ENCODE measurements around the gene PDP2.

PDP2 gene

DNA sequence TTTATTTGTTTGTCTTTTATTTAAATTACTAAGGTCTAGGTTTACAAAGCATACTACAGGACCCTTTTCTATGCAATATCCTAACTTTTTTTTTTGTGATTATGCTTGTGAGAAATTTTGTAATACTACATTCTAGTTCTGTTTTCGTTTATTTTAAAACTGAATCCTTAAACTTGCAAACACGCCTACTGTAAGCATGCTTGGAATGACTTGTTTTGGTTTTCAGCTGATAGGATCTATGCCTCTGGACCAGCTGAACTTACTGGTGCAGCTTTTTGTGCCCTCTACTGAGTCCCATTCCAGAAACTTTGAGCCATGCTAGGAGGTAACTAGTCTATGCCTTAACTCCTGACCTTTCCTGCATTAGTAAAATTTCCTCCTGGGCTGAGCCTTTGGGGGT lies 6.0 kb downstream of the PDP2 start:
- no peak overlapping the region for H3K9ac ChIP-seq
- peaks cover 3% of the 10 kb centered on the region for H3K79me2 ChIP-seq
- peaks cover 13% of the 10 kb centered on the region for H3K4me1 ChIP-seq
- H2AFZ ChIP-seq = no peak overlapping the region
- peak overlapping the region; percentile 1 for H3K4me3 ChIP-seq (ENCODE audit: low read depth, low read length)
- H3K27me3 ChIP-seq (ENCODE audit: control insufficient read depth, insufficient read depth, low read length) = no peaks in the 10 kb centered on the region
- H3K4me2 ChIP-seq (ENCODE audit: low read length) = peak overlapping the region; percentile 35
- H3K27ac ChIP-seq = peak overlapping the region; percentile 63
- H3K36me3 ChIP-seq (ENCODE audit: control insufficient read depth, insufficient read depth, low read length) = no peaks in the 10 kb centered on the region
- no peak for TF ChIP-seq CTCF (IDR thresholded peaks at IDR 0.05)
- H3K9me3 ChIP-seq (ENCODE audit: control insufficient read depth, low read length) = no peaks in the 10 kb centered on the region

DNA sequence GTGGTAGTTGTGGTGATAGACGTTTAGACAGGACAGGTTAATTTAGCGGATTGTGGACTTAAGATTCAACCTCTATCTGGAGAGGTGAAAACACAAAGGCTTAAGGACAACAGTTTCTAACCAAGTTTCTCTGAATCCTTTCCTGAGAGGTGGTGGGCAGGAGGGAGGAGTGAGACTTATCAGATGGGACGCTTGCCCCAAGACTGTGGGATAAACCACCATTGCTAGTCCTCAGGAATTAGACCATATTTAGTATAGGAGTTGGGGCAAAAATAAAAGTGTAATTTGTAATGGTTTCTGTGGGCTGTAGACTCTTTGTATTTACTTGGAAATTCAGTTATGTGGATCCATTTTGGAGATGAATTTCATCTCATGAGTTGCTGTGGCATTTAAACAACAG lies 6.6 kb downstream of the PDP2 start:
- no peaks in the 10 kb centered on the region for H3K9me3 ChIP-seq (ENCODE audit: control insufficient read depth, low read length)
- peaks cover 13% of the 10 kb centered on the region for H3K4me1 ChIP-seq
- peak overlapping the region; percentile 35 for H3K4me2 ChIP-seq (ENCODE audit: low read length)
- H3K4me3 ChIP-seq (ENCODE audit: low read depth, low read length) = peak overlapping the region; percentile 1
- no peaks in the 10 kb centered on the region for H3K27me3 ChIP-seq (ENCODE audit: control insufficient read depth, insufficient read depth, low read length)
- no peak overlapping the region for H2AFZ ChIP-seq
- no peak for TF ChIP-seq CTCF (IDR thresholded peaks at IDR 0.05)
- no peaks in the 10 kb centered on the region for H3K36me3 ChIP-seq (ENCODE audit: control insufficient read depth, insufficient read depth, low read length)
- H3K27ac ChIP-seq = peak overlapping the region; percentile 63
- peaks cover 3% of the 10 kb centered on the region for H3K79me2 ChIP-seq
- H3K9ac ChIP-seq = no peak overlapping the region

GRCh38 chr16:66888647-66889615 lies 8.6 kb downstream of the PDP2 start:
- H3K9ac ChIP-seq = no peak overlapping the region

GRCh38 chr16:66889622-66890021 lies 9.3 kb downstream of the PDP2 start:
- H3K9me3 ChIP-seq (ENCODE audit: control insufficient read depth, low read length) = no peaks in the 10 kb centered on the region
- no peaks in the 10 kb centered on the region for H3K36me3 ChIP-seq (ENCODE audit: control insufficient read depth, insufficient read depth, low read length)
- H3K9ac ChIP-seq = no peak overlapping the region
- H3K4me1 ChIP-seq = peaks cover 13% of the 10 kb centered on the region
- H3K27ac ChIP-seq = no peak overlapping the region
- no peak for TF ChIP-seq CTCF (IDR thresholded peaks at IDR 0.05)
- H3K4me3 ChIP-seq (ENCODE audit: low read depth, low read length) = no peak overlapping the region
- no peak overlapping the region for H3K4me2 ChIP-seq (ENCODE audit: low read length)
- peaks cover 6% of the 10 kb centered on the region for H3K79me2 ChIP-seq
- no peaks in the 10 kb centered on the region for H3K27me3 ChIP-seq (ENCODE audit: control insufficient read depth, insufficient read depth, low read length)
- no peak overlapping the region for H2AFZ ChIP-seq

More at GRCh38 chr16:66888647-66889615, 8.6 kb downstream of the PDP2 start:
- no peaks in the 10 kb centered on the region for H3K27me3 ChIP-seq (ENCODE audit: control insufficient read depth, insufficient read depth, low read length)
- TF ChIP-seq CTCF (IDR thresholded peaks at IDR 0.05) = no peak
- peaks cover 13% of the 10 kb centered on the region for H3K4me1 ChIP-seq
- no peaks in the 10 kb centered on the region for H3K36me3 ChIP-seq (ENCODE audit: control insufficient read depth, insufficient read depth, low read length)
- H3K4me2 ChIP-seq (ENCODE audit: low read length) = no peak overlapping the region
- no peaks in the 10 kb centered on the region for H3K79me2 ChIP-seq
- no peak overlapping the region for H3K4me3 ChIP-seq (ENCODE audit: low read depth, low read length)
- H3K27ac ChIP-seq = no peak overlapping the region
- no peak overlapping the region for H2AFZ ChIP-seq
- no peaks in the 10 kb centered on the region for H3K9me3 ChIP-seq (ENCODE audit: control insufficient read depth, low read length)

Data from parathyroid adenoma (tissue), 2 donors.